Stimulated activated memory B cell treated with anti-CD40 and anti-IgM and Interleukin-4, amounts not matched to agents 10 μg/mL and 1 μg/mL and 100 μg/mL, for 72 hours (primary cell): ENCODE data around the gene ACSL4.
"Not testable (repeated sequence)": the region's sequence is repeated elsewhere in the genome, so short reads cannot be mapped to it uniquely, and the experiment has no call there.

Experiments used
- ATAC-seq: fragments of 150-1000 bp; cut with Tn5 transposase; 2 replicates; pipeline ENCODE4 v1.10.0; 2021
- H3K27ac Mint-ChIP-seq: one replicate; pipeline ENCODE4 v1.8.0; 2022; ENCODE audit warnings: mild to moderate bottlenecking, mixed read lengths
- H3K27me3 Mint-ChIP-seq: one replicate; pipeline ENCODE4 v1.8.0; 2022; ENCODE audit warnings: mixed read lengths
- H3K36me3 Mint-ChIP-seq: one replicate; pipeline ENCODE4 v1.8.0; 2022; ENCODE audit warnings: mixed read lengths
- H3K4me1 Mint-ChIP-seq: one replicate; pipeline ENCODE4 v1.8.0; 2022; ENCODE audit warnings: mixed read lengths
- H3K4me3 Mint-ChIP-seq: one replicate; pipeline ENCODE4 v1.8.0; 2022; ENCODE audit warnings: mild to moderate bottlenecking, moderate library complexity, mixed read lengths
- H3K9me3 Mint-ChIP-seq: one replicate; pipeline ENCODE4 v1.8.0; 2022; ENCODE audit warnings: mixed read lengths

The ACSL4 gene

DNA sequence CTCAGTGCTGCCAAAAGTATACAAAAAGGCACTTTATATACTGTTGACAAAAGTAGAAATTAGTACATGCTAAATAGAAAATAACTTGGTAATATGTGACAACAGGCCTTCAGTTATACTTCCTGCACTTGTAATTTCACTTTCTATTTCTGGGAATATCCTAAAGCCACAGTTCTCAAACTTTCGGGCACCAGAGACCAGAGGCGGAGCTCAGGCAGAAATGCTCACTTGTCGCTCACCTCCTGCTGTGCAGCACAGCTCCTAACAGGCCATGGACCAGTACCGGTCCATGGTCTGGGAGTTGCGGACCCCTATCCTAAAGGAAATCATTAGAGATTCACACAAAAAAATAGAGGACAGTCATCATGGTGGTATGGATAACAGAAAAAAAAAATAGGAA, 25.7 kb downstream of the ACSL4 start:
- H3K27me3 Mint-ChIP-seq = no peaks in the 10 kb centered on the region
- ATAC-seq = no peak
- H3K36me3 Mint-ChIP-seq = peaks cover 5% of the 10 kb centered on the region
- H3K9me3 Mint-ChIP-seq = no peaks in the 10 kb centered on the region
- H3K4me3 Mint-ChIP-seq = peak overlapping the region; percentile 56
- H3K27ac Mint-ChIP-seq = no peak overlapping the region
- peaks cover 32% of the 10 kb centered on the region for H3K4me1 Mint-ChIP-seq

DNA sequence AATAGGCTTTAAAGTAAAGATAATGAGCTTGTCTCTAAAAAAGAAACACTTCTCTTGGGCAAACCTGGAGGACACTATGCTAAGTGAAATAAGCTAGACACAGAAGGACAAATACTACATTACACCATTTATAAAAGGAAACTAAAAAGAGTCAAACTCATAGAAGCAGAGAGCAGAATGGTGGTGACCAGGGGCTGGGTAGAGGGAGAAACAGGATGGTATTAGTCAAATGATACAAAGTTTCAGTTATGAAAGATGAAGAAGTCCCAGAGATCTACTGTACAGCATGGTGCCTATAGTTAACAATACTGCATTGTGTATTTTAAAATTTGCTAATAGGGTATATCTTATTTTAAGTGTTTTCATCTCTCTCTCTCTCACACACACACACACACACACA, 28.5 kb downstream of the ACSL4 start:
- Mint-ChIP-seq H3K4me3 (no peak overlapping the region), H3K36me3 (peaks cover 5% of the 10 kb centered on the region), H3K9me3 (no peaks in the 10 kb centered on the region), H3K4me1 (peaks cover 24% of the 10 kb centered on the region), H3K27me3 (no peaks in the 10 kb centered on the region), H3K27ac (no peak overlapping the region)
- no peak for ATAC-seq

DNA sequence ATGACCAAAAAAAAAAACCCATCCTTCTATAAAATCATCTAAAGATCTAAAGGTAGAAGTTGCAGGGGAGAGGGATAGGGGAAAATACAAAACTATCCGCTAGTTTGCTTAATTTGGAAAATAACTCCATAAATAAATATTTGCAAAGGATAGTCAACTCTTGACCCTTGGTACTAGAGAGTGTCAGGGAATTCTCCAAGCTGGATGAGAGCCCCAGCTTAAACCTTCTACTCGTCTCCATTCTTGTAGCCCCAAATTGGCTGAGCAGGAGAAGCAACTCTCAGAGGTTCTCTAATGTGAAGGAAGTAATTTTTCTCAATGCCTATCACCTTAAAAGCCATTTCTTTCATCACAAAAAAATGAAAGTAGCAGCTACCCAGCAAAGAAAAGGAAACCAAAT, 35.2 kb downstream of the ACSL4 start:
- no peak overlapping the region for H3K4me3 Mint-ChIP-seq
- no peaks in the 10 kb centered on the region for H3K27me3 Mint-ChIP-seq
- H3K27ac Mint-ChIP-seq = no peak overlapping the region
- H3K36me3 Mint-ChIP-seq = no peaks in the 10 kb centered on the region
- peaks cover 9% of the 10 kb centered on the region for H3K4me1 Mint-ChIP-seq
- no peak for ATAC-seq
- no peaks in the 10 kb centered on the region for H3K9me3 Mint-ChIP-seq

DNA sequence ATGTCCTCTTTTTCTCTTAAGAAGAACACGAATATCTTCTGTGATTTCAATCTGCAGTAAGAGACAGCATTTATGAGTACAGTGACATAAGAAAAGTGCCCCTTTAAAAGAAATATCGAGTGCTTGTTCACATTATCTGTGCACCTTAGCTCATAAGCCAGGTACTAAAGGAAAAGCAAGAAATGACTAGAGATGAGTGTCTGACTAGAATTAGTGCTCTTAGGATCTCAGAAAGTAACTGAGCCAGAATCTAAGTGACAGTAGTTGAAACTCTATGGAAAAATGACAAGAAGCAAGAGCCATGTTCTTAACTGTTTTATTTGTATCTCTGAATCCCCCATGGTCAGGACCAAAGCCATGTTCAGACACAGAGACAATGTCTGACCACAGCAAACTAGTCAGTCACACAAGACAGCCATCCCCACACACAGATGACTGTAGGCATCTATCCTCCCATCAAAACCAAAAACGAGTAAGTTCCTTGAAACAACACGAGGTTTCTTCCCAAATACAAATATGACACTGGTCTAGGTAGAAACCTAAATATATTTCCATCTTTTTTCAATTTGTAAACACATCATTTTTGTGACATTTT, 36.8 kb downstream of the ACSL4 start:
- H3K36me3 Mint-ChIP-seq = no peaks in the 10 kb centered on the region

DNA sequence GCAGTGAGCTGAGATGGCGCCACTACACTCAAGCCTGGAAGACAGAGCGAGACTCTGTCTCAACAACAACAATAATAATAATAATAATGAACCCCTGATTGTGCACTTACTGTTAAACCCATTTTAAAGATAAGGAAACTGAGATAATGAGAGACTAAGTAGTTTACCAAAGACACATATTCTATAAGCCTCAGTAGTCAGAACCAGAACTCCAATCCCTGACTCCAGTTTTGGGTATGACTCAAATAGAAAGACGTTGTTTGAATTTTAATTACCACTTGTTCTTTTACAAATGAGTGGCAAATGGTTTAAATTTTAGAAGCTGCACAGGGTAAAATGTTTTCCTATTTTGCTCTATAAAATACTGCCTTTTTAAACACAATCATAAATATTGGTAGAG, 37.4 kb downstream of the ACSL4 start:
- Mint-ChIP-seq H3K27me3 (no peaks in the 10 kb centered on the region), H3K36me3 (no peaks in the 10 kb centered on the region), H3K4me3 (no peak overlapping the region), H3K9me3 (no peaks in the 10 kb centered on the region), H3K27ac (no peak overlapping the region), H3K4me1 (peaks cover 9% of the 10 kb centered on the region)
- ATAC-seq = no peak

More for the DNA sequence above, 36.8 kb downstream of the ACSL4 start:
- H3K4me3 Mint-ChIP-seq = no peak overlapping the region
- H3K27me3 Mint-ChIP-seq = no peaks in the 10 kb centered on the region
- ATAC-seq = no peak
- peaks cover 9% of the 10 kb centered on the region for H3K4me1 Mint-ChIP-seq
- H3K27ac Mint-ChIP-seq = no peak overlapping the region
- H3K9me3 Mint-ChIP-seq = no peaks in the 10 kb centered on the region

DNA sequence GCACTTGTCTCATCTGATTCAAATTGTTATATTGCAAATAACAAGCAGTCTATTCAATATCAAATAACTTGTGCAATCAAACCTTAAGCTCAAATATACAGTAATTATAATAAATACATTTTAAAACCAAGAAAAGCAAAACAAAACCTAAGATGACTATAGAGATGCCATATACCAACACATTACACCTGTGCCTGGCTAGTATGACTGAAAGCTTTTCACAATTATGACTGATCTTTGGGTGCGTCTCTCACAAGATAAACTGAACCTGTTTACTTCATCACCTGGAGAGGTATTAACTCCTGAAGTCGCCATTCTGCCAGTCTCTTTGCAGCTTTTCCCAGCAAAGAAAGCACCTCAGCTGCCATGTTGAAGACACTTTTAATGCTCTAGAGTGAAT, 41.3 kb downstream of the ACSL4 start:
- no peak overlapping the region for H3K4me3 Mint-ChIP-seq
- H3K36me3 Mint-ChIP-seq = no peaks in the 10 kb centered on the region
- H3K4me1 Mint-ChIP-seq = peaks cover 3% of the 10 kb centered on the region
- H3K27ac Mint-ChIP-seq = no peak overlapping the region
- H3K9me3 Mint-ChIP-seq = no peaks in the 10 kb centered on the region
- no peaks in the 10 kb centered on the region for H3K27me3 Mint-ChIP-seq
- no peak for ATAC-seq

DNA sequence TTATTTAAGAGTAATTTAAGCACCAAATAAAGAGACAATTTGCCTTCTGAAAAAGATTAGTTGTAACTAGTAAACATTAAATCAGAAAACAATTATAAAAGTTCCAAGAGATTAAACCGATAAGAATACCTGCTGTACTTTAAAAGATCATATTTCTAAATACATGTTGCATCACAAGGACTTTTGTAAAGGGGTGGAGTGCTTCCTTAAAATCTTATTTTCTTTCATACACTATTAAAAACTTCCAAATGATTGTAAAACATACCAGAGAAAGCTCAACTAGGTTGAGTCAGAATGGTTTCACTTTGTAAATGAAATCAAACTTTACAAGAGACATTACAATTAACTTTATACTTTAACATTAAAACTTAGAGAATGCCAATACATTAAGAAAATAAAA, 41.8 kb downstream of the ACSL4 start:
- no peak for ATAC-seq
- no peaks in the 10 kb centered on the region for H3K27me3 Mint-ChIP-seq
- H3K36me3 Mint-ChIP-seq = no peaks in the 10 kb centered on the region
- H3K9me3 Mint-ChIP-seq = no peaks in the 10 kb centered on the region
- no peak overlapping the region for H3K27ac Mint-ChIP-seq
- H3K4me1 Mint-ChIP-seq = peaks cover under 1% of the 10 kb centered on the region
- H3K4me3 Mint-ChIP-seq = no peak overlapping the region

DNA sequence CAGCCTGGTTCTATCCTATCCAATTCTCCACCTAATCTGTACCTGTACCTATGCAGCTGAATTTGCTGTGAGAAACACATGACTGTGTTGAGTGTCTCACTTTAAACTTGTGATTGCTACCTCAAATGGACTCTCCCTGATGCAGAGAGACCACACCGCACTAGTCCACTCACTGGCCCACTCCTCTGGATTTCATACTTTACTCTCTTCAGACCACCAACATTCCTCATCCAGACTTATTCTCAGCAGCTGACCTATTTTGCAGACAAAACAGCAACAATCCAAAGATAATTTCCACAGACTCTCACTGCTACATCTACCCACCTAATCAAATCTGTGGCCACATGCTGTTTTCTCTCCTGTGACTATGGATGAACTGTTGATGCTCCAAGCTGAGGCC, 45.2 kb downstream of the ACSL4 start:
- no peaks in the 10 kb centered on the region for H3K9me3 Mint-ChIP-seq

DNA sequence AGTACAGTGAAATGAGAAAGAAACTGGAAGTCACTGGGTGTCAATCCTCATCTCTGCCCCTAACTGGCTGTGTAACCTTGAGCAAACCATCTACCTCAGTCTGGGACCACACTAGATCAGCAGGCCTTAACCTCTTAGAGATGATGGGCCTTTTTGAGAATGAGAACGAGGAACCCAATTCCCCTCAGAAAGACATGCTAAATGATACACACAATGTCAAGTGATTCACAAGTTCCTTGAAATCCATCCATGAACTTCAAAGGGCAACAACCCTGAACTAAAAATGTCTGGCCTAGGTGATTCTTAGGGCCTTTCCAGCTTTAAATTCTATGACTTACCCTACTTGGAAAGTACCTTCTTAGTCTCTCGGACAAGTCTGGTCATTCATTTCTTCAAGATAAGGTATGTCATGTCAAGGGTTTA, 47.4 kb downstream of the ACSL4 start:
- Mint-ChIP-seq H3K4me3 (no peak overlapping the region), H3K9me3 (no peaks in the 10 kb centered on the region), H3K4me1 (peaks cover 12% of the 10 kb centered on the region), H3K27me3 (no peaks in the 10 kb centered on the region), H3K36me3 (peaks cover 9% of the 10 kb centered on the region), H3K27ac (peak overlapping the region; percentile 48)
- ATAC-seq = peak; percentile 54

More for the DNA sequence above, 45.2 kb downstream of the ACSL4 start:
- H3K36me3 Mint-ChIP-seq = peaks cover 9% of the 10 kb centered on the region
- no peaks in the 10 kb centered on the region for H3K27me3 Mint-ChIP-seq
- peaks cover 12% of the 10 kb centered on the region for H3K4me1 Mint-ChIP-seq
- H3K4me3 Mint-ChIP-seq = no peak overlapping the region
- ATAC-seq = no peak
- H3K27ac Mint-ChIP-seq = no peak overlapping the region

DNA sequence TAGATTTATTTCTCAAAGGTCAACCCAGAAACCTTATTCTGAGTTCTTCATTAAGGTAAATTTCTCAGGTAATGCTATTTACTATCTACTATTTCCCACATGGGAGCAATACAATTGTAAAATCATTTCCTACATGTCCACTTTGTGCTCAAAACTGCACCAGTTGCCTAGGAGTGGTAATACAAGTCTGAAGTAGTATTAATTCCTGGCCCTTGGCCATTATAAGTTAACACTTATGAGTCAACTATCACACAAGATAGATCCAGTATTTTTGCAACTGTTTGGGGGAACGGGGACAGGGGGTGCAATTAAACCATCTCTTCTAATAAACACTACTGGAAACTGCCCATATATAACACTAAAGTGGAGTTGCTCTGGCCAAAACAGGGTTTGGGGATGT, 48.9 kb downstream of the ACSL4 start:
- Mint-ChIP-seq H3K27me3 (no peaks in the 10 kb centered on the region), H3K4me1 (peaks cover 12% of the 10 kb centered on the region), H3K27ac (peak overlapping the region; percentile 19), H3K4me3 (no peak overlapping the region), H3K36me3 (peaks cover 9% of the 10 kb centered on the region), H3K9me3 (no peaks in the 10 kb centered on the region)
- ATAC-seq = no peak

DNA sequence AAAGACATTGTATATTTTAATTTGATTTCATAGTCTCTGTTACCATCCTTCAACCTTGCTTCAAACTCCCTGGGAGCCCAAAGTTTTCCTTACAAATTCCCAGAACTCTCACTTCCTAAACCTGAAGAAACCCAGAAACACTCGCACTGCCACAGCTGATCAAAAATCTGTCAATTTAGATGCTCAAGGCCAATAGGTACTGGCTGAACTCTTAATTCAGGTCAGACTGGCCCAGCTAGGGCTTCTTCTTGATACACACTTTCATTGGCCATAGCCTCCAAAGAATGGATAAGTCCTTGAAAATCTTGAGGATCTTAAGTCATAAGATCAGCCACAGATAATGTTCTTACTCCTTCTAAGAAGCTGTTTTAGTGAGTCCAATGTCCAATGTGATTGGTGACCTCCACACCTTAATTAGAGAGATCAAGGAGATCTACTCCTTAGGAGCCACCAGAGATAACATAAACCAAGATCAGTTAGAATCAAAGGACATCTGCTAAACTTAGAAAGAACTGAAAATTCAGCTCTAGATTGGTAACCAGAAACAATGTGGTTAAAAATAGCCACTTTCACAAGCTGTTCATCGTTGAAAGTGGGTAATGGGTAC, 51.5 kb downstream of the ACSL4 start:
- Mint-ChIP-seq H3K4me1 (peaks cover 12% of the 10 kb centered on the region), H3K27ac (no peak overlapping the region), H3K36me3 (peaks cover 9% of the 10 kb centered on the region), H3K4me3 (no peak overlapping the region), H3K27me3 (no peaks in the 10 kb centered on the region), H3K9me3 (no peaks in the 10 kb centered on the region)
- no peak for ATAC-seq

DNA sequence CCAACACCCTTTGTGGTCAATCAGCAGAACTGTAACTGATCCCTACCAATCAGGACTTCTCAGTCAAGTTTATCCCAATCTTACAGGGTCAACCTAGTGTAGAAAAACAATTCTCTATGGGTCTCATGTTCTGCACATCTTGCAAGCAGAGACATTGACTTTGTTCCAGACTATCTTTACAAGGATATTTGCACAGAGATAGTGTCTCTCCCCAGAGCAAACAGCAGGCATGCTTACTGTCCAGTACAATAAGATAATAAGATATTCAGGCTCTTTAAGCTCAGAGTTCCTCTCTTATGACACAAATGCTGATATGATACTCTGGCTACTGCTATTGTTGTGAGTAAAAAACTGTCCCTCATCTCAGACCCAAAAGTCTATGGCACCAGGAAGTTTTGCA, 53.2 kb downstream of the ACSL4 start:
- H3K36me3 Mint-ChIP-seq = peaks cover 4% of the 10 kb centered on the region
- H3K27me3 Mint-ChIP-seq = no peaks in the 10 kb centered on the region
- H3K27ac Mint-ChIP-seq = no peak overlapping the region
- H3K4me3 Mint-ChIP-seq = no peak overlapping the region
- no peak for ATAC-seq
- no peaks in the 10 kb centered on the region for H3K9me3 Mint-ChIP-seq
- peaks cover 6% of the 10 kb centered on the region for H3K4me1 Mint-ChIP-seq

DNA sequence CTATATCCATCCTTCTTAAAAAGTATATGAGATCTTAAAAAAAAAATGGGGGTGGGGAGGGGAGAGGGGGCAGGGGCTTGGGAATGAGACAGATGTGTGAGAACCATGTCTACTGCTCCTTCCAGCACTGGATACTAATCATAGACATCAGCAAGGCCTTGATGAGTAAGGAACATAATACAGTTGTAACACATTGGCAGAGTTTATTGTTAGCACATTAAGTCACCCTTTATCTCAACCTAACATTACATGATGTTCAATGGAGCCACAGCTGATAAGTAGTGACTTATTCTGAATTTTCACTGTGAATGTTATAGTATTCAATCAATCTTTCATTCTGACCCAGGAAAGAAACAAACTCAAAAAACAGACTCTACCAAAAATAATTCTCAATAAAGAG, 60.8 kb downstream of the ACSL4 start:
- H3K4me3 Mint-ChIP-seq = no peak overlapping the region
- H3K27ac Mint-ChIP-seq = no peak overlapping the region
- no peaks in the 10 kb centered on the region for H3K9me3 Mint-ChIP-seq
- no peak for ATAC-seq
- peaks cover 20% of the 10 kb centered on the region for H3K36me3 Mint-ChIP-seq
- H3K27me3 Mint-ChIP-seq = no peaks in the 10 kb centered on the region
- no peaks in the 10 kb centered on the region for H3K4me1 Mint-ChIP-seq

DNA sequence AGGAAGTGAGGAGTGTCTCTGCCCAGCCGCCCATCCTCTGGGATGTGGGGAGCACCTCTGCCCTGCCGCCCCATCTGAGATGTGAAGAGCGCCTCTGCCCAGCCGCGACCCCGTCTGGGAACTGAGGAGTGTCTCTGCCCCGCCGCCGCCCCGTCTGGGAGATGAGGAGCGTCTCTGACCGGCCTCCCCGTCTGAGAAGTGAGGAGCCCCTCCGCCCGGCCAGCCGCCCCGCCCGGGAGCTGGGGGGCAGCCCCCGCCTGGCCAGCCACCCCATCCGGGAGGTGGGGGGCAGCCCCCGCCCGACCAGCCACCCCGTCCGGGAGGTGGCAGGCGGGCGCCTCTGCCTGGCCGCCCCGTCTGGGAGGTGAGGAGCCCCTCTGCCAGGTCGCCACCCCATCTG, 61.9 kb downstream of the ACSL4 start:
- H3K36me3 Mint-ChIP-seq = peaks cover 31% of the 10 kb centered on the region
- H3K4me1 Mint-ChIP-seq, ATAC-seq, H3K27me3 Mint-ChIP-seq, H3K9me3 Mint-ChIP-seq, H3K27ac Mint-ChIP-seq, H3K4me3 Mint-ChIP-seq: not testable (repeated sequence)

DNA sequence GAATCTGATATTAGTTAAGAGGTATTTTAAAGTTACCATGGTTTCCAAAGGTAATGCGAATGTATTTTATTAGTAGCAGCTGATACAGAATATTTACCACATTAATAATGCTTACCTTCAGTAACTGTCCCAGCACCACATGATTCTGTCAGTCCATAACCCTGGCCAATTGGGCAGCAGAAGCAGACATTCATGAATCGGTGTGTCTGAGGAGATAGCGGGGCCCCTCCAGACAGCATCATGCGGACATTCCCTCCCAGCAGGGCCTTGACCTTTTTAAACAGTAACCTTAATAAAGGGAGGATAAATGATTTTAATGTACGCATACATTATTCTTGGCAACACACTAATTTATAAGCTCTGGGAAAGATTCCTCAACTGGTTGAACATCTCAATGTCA, 65.1 kb downstream of the ACSL4 start:
- Mint-ChIP-seq H3K36me3 (peaks cover 41% of the 10 kb centered on the region), H3K4me3 (no peak overlapping the region)
- ATAC-seq = no peak

DNA sequence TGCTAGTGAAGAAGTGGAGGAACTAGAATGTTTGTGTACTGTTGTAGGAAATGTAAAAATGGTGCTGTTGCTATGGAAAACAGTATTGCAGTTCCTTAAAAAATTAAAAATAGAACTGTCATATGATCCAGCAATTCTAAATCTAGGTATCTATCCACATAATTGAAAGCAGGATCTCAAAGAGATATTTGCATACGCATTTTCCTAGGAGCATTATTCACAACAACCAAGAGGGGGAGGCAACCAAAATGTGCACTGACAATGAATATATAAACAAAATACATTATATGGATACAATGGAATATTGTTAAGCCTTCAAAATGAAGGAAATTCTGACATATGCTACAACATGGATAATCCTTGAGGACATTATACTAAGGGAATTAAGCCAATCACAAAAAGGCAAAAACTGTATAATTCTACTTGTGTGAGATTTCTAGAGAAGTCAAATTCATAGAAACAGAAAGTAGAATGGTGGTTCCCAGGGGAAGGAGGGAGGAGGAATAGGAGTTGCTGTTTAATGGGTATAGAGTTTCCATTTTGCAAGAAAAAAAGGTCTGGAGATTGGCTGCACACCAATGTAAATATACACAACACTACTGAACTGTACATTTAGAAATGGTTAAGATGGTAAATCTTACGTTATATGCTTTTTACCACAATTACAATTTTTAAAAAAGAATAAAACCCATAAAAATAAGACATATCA, 72.5 kb downstream of the ACSL4 start:
- no peaks in the 10 kb centered on the region for H3K27me3 Mint-ChIP-seq
- H3K4me3 Mint-ChIP-seq = no peak overlapping the region
- H3K9me3 Mint-ChIP-seq = peaks cover 8% of the 10 kb centered on the region
- no peaks in the 10 kb centered on the region for H3K4me1 Mint-ChIP-seq
- no peak for ATAC-seq
- peaks cover 58% of the 10 kb centered on the region for H3K36me3 Mint-ChIP-seq
- no peak overlapping the region for H3K27ac Mint-ChIP-seq

More for the DNA sequence above, 65.1 kb downstream of the ACSL4 start:
- H3K4me1 Mint-ChIP-seq = no peaks in the 10 kb centered on the region
- no peak overlapping the region for H3K27ac Mint-ChIP-seq
- no peaks in the 10 kb centered on the region for H3K9me3 Mint-ChIP-seq
- no peaks in the 10 kb centered on the region for H3K27me3 Mint-ChIP-seq
